BE2C (cell line): ENCODE results near the gene CYYR1.
A peak's percentile ranks its signal among the peaks of the same experiment; 100 is the strongest.

Experiments used
- DNase-seq: peaks from one replicate; pipeline ENCODE4 v3.0.0-alpha.2; 2020
- H3K27me3 ChIP-seq: fragments of 250-450 bp; sonication (Bioruptor Pico); 2 replicates; pipeline ENCODE4 v1.5.1; 2020; ENCODE audit warnings: mild to moderate bottlenecking
- H3K36me3 ChIP-seq: fragments of 250-450 bp; sonication (Bioruptor Pico); 2 replicates; pipeline ENCODE4 v1.5.1; 2020; ENCODE audit warnings: mild to moderate bottlenecking
- H3K4me1 ChIP-seq: fragments of 250-450 bp; sonication (Bioruptor Pico); 2 replicates; pipeline ENCODE4 v1.5.1; 2020
- H3K4me3 ChIP-seq: 2 replicates; pipeline ENCODE4 v1.5.1; 2011; ENCODE audit warnings: low read depth, low read length
- H3K9me3 ChIP-seq: fragments of 250-450 bp; sonication (Bioruptor Pico); 2 replicates; pipeline ENCODE4 v1.5.1; 2020
- TF ChIP-seq, protein P1 (sequence below): IDR thresholded peaks from 2 replicates; pipeline ENCODE4 v1.5.1; 2012; ENCODE audit warnings: mild to moderate bottlenecking, low read depth, low read length

Gene CYYR1

DNA sequence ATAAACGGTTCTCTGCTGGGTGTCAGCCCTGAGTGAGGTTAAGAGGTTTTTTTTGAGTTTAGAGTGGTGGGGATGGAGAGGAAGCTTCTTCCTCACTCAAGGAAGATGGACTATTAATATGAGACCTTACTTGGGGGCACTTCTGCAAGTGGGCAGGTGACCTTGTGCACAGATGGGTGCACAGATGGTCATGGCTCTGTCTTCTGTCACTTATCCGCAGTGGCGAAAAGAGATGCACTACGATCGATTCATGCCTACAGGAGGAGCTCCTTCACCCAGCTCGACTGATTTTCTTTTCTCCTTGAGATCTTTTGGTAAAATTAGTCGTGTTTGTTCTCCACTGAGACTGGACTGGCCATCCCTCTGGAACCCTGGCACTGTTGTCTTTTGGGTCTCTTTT is 22.9 kb upstream of the CYYR1 start:
- H3K4me3 ChIP-seq, result no peak overlapping the region
- DNase-seq, result no peak
- H3K27me3 ChIP-seq, result no peaks in the 10 kb centered on the region
- TF ChIP-seq, protein P1, sequence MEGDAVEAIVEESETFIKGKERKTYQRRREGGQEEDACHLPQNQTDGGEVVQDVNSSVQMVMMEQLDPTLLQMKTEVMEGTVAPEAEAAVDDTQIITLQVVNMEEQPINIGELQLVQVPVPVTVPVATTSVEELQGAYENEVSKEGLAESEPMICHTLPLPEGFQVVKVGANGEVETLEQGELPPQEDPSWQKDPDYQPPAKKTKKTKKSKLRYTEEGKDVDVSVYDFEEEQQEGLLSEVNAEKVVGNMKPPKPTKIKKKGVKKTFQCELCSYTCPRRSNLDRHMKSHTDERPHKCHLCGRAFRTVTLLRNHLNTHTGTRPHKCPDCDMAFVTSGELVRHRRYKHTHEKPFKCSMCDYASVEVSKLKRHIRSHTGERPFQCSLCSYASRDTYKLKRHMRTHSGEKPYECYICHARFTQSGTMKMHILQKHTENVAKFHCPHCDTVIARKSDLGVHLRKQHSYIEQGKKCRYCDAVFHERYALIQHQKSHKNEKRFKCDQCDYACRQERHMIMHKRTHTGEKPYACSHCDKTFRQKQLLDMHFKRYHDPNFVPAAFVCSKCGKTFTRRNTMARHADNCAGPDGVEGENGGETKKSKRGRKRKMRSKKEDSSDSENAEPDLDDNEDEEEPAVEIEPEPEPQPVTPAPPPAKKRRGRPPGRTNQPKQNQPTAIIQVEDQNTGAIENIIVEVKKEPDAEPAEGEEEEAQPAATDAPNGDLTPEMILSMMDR, result no peak
- H3K4me1 ChIP-seq, result peaks cover 6% of the 10 kb centered on the region; the same call in 1 of the 2 replicates
- H3K36me3 ChIP-seq, result no peaks in the 10 kb centered on the region
- no peaks in the 10 kb centered on the region for H3K9me3 ChIP-seq

DNA sequence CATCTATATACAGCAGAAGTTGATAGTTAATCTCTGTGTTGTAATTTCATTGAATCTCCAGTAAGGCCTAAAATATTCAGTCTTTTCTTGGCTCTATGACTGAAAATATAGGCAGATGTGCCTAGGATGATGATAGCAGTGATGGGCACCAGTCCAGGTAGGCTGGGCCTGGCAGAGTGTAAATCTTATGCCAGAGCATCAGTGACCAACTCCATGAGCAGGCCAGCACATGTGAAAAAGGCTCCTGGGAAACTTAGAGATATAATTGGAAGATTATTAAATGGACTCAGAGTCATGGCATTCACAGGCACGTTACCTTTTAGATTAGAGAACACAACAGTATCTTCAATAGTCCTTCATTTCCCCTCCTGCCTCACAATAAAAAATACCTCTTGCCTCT is 20.7 kb upstream of the CYYR1 start:
- peak; percentile 75 for DNase-seq
- TF ChIP-seq, protein P1, result no peak
- Histone ChIP-seq H3K9me3 (no peaks in the 10 kb centered on the region), H3K27me3 (no peaks in the 10 kb centered on the region), H3K4me3 (no peak overlapping the region), H3K36me3 (no peaks in the 10 kb centered on the region), H3K4me1 (peaks cover 6% of the 10 kb centered on the region)

DNA sequence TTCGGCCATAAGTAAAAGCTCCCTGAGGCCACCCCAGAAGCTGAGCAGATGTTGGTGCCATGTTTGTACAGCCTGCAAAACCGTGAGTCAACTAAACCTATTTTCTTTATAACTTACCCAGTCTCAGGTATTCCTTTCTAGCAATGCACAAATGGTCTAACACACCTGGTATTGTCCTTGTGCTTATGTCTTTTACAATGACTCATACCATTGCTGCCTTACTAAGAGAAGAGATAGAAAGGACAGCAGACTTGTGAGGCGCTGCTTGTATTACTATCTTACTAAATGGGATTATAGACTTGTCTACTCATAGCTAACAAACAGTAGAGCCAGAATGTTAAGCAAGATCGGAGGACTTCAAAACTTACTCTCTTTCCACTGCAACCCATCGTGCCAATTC is 18.5 kb upstream of the CYYR1 start:
- no peaks in the 10 kb centered on the region for H3K27me3 ChIP-seq
- H3K4me1 ChIP-seq, result peaks cover 19% of the 10 kb centered on the region
- no peak overlapping the region for H3K4me3 ChIP-seq
- TF ChIP-seq, protein P1, result no peak
- H3K36me3 ChIP-seq, result no peaks in the 10 kb centered on the region
- H3K9me3 ChIP-seq, result no peaks in the 10 kb centered on the region
- no peak for DNase-seq

DNA sequence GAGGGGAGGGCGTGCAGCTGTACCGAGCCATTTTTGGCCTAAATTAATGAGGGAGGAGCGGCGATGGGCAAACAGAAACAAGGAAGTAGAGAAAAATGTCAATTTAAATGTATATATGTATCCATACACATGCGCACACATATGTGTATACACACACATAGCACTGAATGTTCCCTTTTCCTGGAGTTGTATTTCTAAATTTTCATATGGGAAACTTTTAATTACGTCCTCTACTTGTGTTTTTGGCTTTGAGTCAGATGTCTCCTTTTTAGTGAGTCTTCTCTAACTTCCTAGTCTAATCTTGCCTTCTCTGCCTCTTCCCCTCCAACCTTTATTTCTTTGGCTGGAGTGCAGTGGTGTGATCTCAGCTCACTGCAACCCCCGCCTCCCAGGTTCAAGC is 15.4 kb upstream of the CYYR1 start:
- DNase-seq, result no peak
- H3K4me1 ChIP-seq, result peaks cover 15% of the 10 kb centered on the region
- H3K27me3 ChIP-seq, result no peaks in the 10 kb centered on the region
- no peaks in the 10 kb centered on the region; the same call in 1 of the 2 replicates for H3K9me3 ChIP-seq
- peak overlapping the region; percentile 54; the same call in 1 of the 2 replicates for H3K4me3 ChIP-seq
- no peaks in the 10 kb centered on the region for H3K36me3 ChIP-seq
- TF ChIP-seq, protein P1, result no peak

DNA sequence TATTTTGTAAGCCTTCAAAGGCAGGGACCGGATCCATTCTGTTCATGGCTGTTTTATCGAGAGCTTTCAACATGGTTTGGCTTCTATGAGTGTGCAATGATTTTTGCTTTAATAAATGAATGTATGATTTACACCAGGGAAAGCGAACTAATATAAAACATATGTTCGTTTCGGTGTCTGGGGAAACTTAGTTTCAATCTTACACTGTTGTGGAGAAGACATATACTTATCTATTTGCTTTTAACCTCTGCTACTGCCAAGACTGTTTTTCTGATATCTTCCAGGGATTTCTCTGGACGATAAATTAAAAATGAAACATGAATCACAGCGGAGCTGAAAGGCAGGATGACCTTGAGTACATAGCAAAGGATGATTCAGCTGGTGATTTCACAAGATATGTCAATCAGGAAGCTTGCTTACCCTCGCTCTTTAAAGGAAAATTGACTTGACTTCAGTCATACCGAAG is 14.7 kb upstream of the CYYR1 start:
- Histone ChIP-seq H3K4me1 (peaks cover 12% of the 10 kb centered on the region), H3K36me3 (no peaks in the 10 kb centered on the region), H3K9me3 (no peaks in the 10 kb centered on the region; the same call in 1 of the 2 replicates), H3K4me3 (peak overlapping the region; percentile 54), H3K27me3 (no peaks in the 10 kb centered on the region)
- DNase-seq, result no peak
- TF ChIP-seq, protein P1, result no peak

DNA sequence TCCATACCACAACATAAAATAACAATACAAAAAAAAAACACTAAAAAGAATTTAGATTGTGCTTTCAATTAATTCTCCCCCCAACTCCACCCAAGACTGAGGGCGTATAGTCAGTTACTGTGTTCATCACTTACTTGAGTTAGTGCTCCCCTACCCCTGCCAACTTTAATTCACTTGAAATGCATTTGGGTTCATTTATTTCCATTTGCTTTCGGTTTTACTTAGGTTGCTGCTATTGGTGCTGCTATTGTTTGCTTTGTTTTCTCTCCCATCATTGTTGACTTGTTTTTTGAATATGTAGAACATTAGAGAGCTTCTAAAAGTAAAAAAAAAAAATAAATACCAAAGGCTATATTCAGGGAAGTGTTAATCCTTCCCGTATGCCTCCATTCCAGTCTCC is 10.7 kb upstream of the CYYR1 start:
- Histone ChIP-seq H3K36me3 (no peaks in the 10 kb centered on the region), H3K27me3 (no peaks in the 10 kb centered on the region), H3K4me1 (peaks cover 12% of the 10 kb centered on the region), H3K4me3 (no peak overlapping the region), H3K9me3 (no peaks in the 10 kb centered on the region; the same call in 1 of the 2 replicates)
- TF ChIP-seq, protein P1, result no peak
- no peak for DNase-seq
